Activated CD4-positive, CD25-positive, alpha-beta regulatory T cell (primary cell): ENCODE results near the gene SPINK1.
"Not testable (repeated sequence)": the region's sequence is repeated elsewhere in the genome, so short reads cannot be mapped to it uniquely, and the experiment has no call there.

Experiments
- DNase-seq, 4 experiments: peaks; one replicate each; lab custom pipeline; 2025; lab: John Stamatoyannopoulos, UW

SPINK1 gene

GRCh38 chr5:147805030-147805454, 26.4 kb downstream of the SPINK1 start:
- no peak for DNase-seq

GRCh38 chr5:147804334-147804733, 27.1 kb downstream of the SPINK1 start:
- DNase-seq = no peak

- DNase-seq = no peak
Observed at GRCh38 chr5:147803926-147804325, 27.5 kb downstream of the SPINK1 start.

- DNase-seq = not testable (repeated sequence)
Observed at GRCh38 chr5:147803161-147803560, 28.3 kb downstream of the SPINK1 start.

DNA sequence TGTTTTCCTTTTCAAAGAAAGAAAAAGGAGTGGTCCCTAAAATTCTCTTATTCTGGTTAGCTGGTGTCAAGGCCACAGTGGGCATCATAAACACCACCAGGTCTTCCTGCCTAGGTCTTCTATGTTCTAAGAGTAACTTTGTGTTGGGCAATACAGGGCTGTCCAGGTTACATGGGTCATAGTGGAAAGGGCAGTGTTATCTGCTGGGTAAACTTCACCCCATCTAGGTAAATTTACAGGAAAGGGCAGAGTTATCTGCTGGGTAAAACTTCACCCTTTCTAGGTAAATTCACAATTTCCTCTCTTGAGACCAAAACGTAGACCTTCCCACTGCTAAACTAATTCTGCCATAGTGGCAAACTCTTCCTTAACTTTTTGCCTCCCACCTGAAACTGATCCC, 30.0 kb downstream of the SPINK1 start:
- no peak for DNase-seq

DNA sequence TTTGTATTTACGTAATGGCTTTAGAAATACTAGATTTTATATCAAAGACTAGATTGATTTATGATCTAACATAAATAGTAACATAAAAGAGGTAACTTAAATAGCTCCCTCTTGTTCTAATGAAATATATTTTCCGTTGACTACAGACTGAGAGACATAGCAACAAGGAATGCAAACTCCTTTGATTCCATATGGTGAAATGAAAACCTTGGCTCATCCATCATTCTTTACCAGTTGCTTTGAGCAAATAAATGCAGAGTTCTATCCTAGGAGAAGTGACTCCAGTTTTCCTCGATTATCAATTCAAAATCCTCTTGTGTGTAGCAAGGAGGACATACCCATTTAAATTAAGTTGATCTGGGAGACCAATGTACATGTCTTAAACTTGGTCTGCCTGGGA, 31.0 kb downstream of the SPINK1 start:
- DNase-seq = no peak

GRCh38 chr5:147796556-147797308, 34.7 kb downstream of the SPINK1 start:
- DNase-seq = no peak

DNA sequence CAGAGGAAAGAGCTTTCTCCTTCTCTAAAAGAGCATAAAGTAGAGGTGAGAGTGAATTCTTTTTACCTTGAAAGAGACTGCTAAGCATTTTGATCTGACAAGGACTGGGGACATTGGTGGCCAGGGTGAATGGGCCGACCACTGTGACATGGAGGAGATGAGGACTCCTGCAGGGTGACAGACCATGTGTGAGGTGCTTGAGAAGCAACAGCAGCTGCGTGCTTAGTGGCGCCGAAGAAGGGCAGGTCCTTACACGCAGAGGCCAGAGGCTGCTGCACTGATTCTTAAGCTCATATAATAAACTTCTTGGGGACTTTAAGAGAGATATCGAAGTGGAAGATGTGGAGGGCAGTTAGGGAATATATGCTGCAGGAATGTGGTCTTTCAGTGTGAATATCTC, 40.3 kb downstream of the SPINK1 start:
- no peak for DNase-seq

- no peak for DNase-seq
Observed at GRCh38 chr5:147789820-147790219, 41.7 kb downstream of the SPINK1 start.

- DNase-seq = no peak
Observed at GRCh38 chr5:147788023-147788422, 43.4 kb downstream of the SPINK1 start.

GRCh38 chr5:147786142-147786541, 45.3 kb downstream of the SPINK1 start:
- DNase-seq = no peak

- DNase-seq = no peak
Observed at GRCh38 chr5:147784146-147784987, 47.1 kb downstream of the SPINK1 start.

- peak; percentile 16 to 69 (median 30) for DNase-seq
Observed at GRCh38 chr5:147782110-147783028, 49.1 kb downstream of the SPINK1 start, which contains the start of gene JAKMIP2. Gene JAKMIP2 (minus strand): TSS chr5:147782728. CDS start chr5:147671806, 110,922 bp downstream.

- DNase-seq = no peak
Observed at GRCh38 chr5:147780924-147781573, 50.4 kb downstream of the SPINK1 start.

DNA sequence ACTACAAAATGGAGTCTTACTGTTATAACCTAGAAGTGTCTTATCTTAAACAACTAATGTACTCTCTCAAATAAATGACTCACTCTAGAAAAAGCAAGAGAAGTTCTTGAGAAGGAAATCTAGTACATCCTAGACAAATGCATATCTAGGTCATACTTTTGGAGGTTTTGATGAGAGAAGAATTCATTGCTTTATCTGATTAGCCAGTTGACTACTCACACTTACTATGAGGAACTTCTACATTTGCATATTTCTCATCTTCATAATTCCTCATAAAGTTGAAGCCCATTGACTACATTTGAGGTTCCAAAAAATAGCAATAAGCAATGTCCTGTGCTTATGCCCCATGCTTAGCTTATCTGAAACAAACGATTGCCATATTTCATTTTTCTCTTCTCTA, 51.8 kb downstream of the SPINK1 start:
- no peak for DNase-seq

DNA sequence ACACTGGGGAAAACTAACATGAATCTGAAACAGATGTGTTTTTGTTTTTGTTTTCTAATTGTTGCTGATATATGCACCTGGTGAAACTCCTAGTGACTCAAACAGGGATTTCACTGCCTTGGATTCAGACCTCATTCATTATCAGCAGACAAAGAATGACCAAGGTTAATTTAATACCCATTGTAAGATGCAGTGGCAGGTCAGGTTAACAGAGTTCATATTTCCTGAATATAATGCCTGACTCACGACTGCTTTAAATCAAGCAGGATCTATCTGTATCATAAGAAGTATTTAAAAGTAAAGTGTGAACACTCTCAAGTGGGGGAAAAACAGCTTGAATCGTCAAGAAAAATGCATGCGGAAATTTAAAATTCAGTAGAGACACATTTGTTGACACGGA, 54.5 kb downstream of the SPINK1 start:
- DNase-seq = no peak
